ENCODE results near the gene GLI1.

The GLI1 gene

DNA sequence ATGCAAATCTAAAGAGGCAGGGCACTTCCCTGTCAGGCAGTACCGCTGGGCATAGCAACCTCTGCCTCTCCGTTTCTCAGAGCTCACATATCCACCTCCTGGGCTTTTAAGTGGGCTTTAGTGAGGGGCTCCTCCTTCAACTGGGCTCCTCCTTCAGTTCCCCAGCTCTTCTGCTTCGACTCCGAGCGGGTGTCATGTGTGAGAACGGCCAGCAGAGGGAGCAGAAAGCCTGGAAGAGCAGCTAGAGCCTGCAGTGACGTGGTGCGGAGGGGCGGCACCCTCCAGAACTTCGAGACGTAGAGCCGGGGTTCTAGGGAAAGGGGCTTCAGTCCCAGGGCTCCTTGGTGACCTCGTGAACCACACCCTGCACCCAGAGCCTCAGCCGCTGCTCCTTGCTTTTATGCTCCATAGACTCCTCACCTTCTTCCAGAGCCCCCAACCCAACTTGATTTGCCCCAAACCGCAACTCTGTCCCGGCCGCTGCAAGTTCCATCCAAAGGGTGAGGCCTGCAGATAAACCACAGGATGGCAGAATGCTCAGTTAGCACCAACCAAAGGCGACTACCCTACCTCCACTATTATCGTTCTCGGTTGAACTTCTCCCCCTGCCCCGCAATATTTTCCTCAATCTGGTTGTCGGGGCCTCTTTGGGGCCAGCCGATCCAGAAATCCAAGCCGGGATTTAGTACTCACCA is 383 bp upstream of the GLI1 start:
- peak overlapping the region; percentile 97 for H3K27ac ChIP-seq
- DNase-seq (ENCODE audit: low read depth, low spot score): peak; percentile 69

DNA sequence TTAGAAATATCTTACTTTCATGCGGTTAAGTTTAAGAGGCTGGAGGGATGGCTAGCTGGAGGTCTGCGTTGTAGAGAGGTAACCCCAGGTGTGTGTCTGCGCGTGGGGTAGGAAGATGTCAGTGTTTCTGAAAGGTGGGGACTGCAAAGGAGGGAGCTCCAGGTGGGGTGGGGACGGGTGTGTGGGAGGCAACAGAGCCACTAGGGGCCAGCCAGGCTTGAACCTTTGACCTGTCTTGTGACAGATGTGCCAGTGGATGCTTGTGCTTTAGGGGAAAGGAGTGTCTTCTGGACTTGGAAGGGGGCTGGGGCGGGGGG is 841 bp downstream of the GLI1 start:
- DNase-seq (ENCODE audit: low read depth, low spot score): no peak
- H3K27ac ChIP-seq: no peak overlapping the region

DNA sequence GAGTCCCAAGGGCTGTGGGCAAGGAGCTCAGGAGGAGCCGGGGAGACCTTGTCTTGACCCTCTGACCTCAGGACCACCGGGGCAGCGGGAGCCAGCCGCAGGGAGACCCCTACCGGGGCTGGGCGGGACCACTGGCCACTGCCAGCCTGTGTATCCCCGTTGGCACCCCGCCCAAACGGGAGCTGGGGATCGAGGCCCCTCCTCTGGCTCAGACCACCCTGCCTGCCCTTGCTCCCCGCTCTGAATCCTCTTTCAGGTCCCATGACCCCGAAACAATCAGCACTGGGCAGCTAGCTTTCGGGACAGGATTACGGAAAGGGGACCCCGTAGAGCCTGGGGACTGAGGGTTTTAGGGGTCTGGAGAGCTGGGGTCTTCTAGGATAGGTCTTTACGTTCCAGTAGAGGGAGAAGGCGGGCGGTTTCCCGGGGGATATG is 1.3 kb downstream of the GLI1 start:
- DNase-seq (ENCODE audit: low read depth, low spot score): no peak
- H3K27ac ChIP-seq: no peak overlapping the region

DNA sequence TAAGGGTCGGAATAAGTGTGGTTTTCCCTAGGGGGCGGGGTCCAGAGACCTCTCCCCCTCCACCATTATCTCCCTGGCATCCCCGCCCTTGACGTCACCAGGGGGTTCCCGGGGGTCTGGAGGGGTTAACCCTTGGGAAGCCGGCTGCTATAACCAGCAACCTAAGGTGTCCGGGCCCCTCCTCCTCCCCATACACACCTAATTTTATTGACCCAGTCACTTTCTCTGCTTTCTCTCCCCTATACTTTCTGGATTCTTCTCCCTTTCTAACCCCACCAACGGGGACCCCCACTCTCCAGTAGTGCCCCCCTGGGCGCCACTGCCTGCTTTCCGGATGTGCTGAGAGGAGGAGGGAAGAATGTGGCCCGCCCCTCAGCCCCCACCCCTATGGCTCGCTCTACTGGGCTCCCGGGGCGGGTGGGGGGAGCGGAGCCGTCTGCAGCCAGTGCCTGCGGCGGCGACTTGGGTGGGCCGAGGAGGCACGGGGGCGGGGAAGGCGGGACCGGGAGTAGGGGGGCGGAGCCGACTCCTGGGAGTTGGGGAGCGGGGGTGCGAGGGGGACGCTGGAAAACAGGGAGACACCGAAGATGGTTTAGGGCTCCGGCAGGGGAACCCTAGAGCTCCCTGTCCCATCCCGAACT is 1.8 kb downstream of the GLI1 start:
- H3K27ac ChIP-seq: peak overlapping the region; percentile 63
- no peak for DNase-seq (ENCODE audit: low read depth, low spot score)

DNA sequence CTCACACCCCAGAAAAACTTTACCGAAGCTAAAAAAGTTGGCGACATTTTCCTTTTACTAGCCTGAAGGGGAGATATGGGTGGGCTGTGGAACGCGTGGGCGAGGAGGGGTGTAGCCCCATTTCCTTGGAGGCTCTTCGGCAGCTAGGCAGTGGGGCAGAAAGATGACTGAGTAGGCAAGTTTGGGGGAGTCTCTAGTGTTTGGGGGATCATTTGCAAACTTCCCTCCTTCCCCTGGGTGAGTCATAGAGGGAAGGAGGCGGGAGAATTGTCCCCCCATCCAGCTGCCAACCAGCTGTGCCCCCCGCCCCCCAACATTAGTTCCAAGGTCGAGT is 2.3 kb downstream of the GLI1 start:
- H3K27ac ChIP-seq: peak overlapping the region; percentile 63
- DNase-seq (ENCODE audit: low read depth, low spot score): no peak

DNA sequence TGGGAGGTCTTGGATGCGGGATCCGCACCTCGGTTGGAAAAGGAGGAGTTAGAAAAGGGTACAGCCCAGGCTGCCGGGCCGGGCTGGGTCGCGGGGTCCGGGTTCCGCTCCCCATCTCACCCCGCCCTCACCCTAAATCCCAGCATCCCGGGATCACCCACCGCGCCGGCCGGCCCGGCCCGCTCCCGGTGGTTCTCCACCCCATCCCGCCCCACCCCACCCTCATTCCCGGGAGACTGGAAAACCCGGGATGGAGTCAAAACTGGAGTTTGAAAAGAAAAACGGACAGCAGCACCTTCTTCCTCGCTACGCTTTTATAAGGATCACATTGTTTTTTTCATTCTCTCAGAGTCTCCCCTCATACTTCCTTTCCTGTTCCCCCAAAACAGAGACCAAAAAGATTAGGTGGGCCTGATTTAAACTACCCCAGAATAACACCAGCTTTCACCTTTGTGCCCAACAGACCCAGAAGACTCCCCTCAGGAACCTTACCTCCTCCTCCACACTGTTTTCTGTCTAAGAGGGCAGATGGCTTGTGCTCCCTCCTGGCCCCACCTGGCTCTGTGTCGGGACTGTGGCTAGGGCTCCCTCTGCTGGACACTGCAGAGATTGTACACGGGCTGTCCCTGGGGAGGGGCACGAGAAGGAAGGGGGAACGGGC is 2.8 kb downstream of the GLI1 start:
- DNase-seq (ENCODE audit: low read depth, low spot score): peak; percentile 29
- H3K27ac ChIP-seq: peak overlapping the region; percentile 63

DNA sequence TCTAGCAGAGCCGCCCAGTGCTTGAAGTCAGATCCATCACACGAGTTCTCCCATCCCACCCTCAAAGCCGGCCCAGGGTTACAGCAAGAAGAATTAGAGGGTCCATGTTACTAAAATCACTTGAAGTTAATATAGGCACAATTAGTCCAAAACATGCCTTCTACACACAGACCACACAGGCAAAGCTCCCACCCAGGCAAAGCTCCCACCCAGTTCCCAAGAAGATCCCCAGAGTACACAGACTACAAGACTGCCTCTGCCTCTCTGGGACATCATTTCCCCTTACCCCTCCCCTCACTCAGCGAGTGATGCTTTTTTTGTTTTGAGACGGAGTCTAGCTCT is 3.3 kb downstream of the GLI1 start:
- H3K27ac ChIP-seq: peak overlapping the region; percentile 63
- no peak for DNase-seq (ENCODE audit: low read depth, low spot score)

DNA sequence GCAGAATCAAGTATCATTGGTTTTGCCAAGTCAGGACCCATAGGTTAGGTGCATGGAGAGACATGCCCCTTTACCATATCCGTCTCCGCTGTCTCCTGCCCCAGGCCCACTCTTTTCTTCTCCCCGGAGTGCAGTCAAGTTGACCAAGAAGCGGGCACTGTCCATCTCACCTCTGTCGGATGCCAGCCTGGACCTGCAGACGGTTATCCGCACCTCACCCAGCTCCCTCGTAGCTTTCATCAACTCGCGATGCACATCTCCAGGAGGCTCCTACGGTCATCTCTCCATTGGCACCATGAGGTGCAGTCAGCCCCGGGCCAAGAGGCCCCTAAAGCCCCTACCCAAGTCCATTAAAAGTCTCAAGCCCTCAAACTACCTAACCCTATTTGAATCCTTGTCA is 5.0 kb downstream of the GLI1 start:
- no peak for DNase-seq (ENCODE audit: low read depth, low spot score)
- H3K27ac ChIP-seq: no peak overlapping the region

DNA sequence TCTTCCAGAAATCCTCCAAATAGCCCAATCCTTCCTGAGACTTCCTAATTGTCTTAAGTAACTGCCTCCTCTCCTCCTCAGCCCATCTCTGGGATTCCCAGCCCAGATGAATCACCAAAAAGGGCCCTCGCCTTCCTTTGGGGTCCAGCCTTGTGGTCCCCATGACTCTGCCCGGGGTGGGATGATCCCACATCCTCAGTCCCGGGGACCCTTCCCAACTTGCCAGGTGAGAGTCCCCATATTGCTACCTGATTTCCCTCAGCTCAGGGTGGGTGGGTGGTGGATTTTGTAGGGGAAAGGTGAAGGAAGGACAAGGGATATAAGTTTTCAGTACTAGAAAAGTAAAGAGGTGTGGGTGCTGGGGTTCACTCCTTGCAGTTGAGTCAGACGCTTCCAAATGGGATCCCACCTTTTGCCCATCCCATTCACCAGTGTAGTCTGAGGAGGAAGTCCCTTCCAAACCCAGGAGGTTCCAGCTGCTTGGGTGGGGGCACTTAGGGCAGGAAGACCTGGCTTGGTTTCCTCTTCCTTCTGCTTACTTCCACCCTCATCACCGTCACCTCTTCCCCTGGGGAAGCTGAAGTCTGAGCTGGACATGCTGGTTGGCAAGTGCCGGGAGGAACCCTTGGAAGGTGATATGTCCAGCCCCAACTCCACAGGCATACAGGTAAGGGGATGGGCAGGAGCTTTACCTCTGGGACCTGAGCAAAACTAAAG is 5.6 kb downstream of the GLI1 start:
- DNase-seq (ENCODE audit: low read depth, low spot score): no peak

DNA sequence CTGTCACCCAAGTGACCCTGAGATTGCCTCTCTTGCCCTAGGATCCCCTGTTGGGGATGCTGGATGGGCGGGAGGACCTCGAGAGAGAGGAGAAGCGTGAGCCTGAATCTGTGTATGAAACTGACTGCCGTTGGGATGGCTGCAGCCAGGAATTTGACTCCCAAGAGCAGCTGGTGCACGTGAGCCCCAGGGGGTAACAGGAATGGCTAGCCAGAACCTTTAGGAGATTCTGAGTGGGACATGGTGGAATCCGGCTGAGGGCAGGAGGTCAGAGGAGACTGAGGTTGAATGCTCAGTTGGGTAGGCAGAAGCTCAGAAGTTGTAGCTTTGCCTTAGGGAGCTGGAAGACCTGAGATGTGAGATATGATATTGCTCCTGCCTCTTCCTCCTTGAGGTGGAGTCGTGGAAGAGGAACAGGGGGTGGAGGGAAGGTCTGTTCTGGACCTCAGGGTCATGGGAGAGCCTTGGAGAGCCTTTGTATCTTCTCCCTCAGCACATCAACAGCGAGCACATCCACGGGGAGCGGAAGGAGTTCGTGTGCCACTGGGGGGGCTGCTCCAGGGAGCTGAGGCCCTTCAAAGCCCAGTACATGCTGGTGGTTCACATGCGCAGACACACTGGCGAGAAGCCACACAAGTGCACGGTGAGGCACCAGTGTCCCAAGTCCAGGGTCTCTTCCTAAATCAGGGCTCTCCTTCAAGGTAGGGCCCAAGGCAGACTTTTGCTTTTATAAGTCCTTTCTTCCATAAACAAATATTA is 6.3 kb downstream of the GLI1 start:
- H3K27ac ChIP-seq: no peak overlapping the region
- DNase-seq (ENCODE audit: low read depth, low spot score): no peak

More for the DNA sequence above, 5.6 kb downstream of the GLI1 start:
- H3K27ac ChIP-seq: no peak overlapping the region

DNA sequence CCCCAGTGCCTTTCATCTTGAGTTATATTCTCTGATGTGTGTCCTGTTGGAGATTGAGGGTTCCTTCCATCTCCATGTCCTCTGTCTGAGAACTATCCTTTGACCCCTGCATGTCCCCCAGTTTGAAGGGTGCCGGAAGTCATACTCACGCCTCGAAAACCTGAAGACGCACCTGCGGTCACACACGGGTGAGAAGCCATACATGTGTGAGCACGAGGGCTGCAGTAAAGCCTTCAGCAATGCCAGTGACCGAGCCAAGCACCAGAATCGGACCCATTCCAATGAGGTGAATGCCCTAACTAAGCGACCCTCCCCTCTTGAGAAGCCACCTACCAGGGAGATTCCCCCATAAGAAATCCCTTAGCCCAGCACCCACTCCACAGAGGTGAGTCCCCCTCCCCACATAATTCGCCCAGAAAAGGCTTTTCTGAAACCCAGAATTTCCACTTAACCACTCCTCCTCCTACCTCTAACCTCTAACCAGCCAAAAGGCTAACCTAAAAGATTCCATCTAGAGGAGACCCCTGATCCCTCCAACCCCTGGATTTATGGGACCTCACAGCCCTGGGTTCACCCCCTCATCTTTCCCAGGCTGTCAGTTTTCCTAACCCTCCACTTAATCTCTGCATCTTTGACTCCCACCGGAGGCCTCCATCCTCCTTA is 7.8 kb downstream of the GLI1 start:
- H3K27ac ChIP-seq: no peak overlapping the region
- no peak for DNase-seq (ENCODE audit: low read depth, low spot score)

DNA sequence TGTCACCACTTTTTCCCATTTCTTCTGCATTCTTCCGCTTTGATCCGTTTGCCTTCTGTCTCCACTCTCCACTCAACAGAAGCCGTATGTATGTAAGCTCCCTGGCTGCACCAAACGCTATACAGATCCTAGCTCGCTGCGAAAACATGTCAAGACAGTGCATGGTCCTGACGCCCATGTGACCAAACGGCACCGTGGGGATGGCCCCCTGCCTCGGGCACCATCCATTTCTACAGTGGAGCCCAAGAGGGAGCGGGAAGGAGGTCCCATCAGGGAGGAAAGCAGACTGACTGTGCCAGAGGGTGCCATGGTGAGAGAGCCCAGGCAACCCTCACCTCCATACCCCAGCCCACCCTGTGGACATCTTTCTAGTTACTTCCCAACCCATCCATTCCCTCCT is 8.3 kb downstream of the GLI1 start:
- DNase-seq (ENCODE audit: low read depth, low spot score): no peak
- no peak overlapping the region for H3K27ac ChIP-seq

DNA sequence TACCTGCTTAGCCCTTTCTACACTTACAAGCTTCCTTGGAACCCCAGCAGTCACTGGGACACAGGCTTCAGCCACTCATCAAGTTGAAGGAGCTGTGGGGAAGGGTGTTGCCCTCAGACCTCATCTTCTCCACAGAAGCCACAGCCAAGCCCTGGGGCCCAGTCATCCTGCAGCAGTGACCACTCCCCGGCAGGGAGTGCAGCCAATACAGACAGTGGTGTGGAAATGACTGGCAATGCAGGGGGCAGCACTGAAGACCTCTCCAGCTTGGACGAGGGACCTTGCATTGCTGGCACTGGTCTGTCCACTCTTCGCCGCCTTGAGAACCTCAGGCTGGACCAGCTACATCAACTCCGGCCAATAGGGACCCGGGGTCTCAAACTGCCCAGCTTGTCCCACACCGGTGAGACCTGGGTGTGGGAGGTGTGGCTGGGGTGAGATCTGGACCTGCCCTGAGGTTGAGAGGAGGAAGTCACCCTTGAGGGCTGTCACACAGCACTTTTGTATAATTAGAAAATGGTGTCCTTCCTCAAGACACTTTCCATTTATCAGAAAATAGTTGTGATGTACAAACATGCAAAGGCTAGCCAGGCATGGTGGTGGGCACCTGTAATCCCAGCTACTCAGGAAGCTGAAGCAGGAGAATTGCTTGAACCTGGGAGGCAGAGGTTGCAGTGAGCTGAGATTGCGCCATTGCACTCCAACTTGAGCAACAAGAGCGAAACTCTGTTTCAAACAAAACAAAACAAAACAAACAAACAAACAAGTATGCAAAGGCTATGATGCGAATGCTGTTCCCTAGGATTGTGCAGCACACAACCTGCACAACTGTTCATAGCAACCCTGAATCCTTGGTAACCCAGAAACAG is 9.9 kb downstream of the GLI1 start:
- DNase-seq (ENCODE audit: low read depth, low spot score): no peak
- H3K27ac ChIP-seq: no peak overlapping the region

DNA sequence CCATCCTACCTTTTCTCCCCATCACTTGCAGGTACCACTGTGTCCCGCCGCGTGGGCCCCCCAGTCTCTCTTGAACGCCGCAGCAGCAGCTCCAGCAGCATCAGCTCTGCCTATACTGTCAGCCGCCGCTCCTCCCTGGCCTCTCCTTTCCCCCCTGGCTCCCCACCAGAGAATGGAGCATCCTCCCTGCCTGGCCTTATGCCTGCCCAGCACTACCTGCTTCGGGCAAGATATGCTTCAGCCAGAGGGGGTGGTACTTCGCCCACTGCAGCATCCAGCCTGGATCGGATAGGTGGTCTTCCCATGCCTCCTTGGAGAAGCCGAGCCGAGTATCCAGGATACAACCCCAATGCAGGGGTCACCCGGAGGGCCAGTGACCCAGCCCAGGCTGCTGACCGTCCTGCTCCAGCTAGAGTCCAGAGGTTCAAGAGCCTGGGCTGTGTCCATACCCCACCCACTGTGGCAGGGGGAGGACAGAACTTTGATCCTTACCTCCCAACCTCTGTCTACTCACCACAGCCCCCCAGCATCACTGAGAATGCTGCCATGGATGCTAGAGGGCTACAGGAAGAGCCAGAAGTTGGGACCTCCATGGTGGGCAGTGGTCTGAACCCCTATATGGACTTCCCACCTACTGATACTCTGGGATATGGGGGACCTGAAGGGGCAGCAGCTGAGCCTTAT is 10.8 kb downstream of the GLI1 start:
- DNase-seq (ENCODE audit: low read depth, low spot score): no peak
- H3K27ac ChIP-seq: no peak overlapping the region

DNA sequence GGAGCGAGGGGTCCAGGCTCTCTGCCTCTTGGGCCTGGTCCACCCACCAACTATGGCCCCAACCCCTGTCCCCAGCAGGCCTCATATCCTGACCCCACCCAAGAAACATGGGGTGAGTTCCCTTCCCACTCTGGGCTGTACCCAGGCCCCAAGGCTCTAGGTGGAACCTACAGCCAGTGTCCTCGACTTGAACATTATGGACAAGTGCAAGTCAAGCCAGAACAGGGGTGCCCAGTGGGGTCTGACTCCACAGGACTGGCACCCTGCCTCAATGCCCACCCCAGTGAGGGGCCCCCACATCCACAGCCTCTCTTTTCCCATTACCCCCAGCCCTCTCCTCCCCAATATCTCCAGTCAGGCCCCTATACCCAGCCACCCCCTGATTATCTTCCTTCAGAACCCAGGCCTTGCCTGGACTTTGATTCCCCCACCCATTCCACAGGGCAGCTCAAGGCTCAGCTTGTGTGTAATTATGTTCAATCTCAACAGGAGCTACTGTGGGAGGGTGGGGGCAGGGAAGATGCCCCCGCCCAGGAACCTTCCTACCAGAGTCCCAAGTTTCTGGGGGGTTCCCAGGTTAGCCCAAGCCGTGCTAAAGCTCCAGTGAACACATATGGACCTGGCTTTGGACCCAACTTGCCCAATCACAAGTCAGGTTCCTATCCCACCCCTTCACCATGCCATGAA is 11.5 kb downstream of the GLI1 start:
- H3K27ac ChIP-seq: no peak overlapping the region
- DNase-seq (ENCODE audit: low read depth, low spot score): no peak

DNA sequence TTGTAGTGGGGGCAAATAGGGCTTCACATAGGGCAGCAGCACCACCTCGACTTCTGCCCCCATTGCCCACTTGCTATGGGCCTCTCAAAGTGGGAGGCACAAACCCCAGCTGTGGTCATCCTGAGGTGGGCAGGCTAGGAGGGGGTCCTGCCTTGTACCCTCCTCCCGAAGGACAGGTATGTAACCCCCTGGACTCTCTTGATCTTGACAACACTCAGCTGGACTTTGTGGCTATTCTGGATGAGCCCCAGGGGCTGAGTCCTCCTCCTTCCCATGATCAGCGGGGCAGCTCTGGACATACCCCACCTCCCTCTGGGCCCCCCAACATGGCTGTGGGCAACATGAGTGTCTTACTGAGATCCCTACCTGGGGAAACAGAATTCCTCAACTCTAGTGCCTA is 12.1 kb downstream of the GLI1 start:
- no peak for DNase-seq (ENCODE audit: low read depth, low spot score)
- H3K27ac ChIP-seq: no peak overlapping the region

DNA sequence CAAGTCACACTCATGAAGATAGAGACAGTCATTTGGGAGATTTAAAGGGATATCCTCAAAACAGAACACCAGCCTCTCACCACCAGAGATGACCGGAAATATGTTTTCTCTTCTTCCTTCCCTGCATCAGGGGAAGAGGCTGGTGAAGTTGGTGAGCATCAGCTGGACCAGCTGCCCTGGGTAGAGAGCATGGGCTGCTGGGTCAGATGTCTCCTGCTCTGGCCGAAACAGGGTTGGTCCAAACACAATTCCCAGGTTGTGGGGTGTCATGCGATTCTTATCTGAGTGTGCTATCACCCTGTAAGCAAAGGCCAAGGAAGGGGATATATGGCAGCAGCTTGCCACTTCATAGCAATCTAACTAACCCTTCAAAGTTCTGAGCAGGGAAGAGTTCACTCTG is 12.8 kb downstream of the GLI1 start:
- no peak for DNase-seq (ENCODE audit: low read depth, low spot score)
- H3K27ac ChIP-seq: no peak overlapping the region

DNA sequence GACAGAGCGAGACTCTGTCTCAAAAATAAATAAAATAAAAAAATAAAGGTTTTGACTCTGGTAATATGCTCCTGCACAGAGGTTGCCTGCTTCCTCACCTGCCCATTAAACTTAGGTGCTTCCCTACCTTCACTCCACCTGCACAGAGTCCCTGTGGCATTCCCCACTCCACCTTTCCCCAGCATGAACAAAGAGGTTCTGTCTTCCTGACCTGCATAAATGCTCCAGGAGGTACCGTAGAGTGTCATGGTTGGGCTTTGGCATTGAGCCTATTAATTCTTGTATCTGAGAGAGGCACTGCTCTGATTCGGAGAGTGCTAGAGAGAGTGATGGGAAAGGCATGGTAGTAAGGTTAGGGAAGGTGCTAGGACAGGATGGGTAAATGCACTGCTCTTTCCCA is 13.8 kb downstream of the GLI1 start:
- no peak for DNase-seq (ENCODE audit: low read depth, low spot score)
- no peak overlapping the region for H3K27ac ChIP-seq

Data from epithelial cell of prostate (primary cell).